ENCODE measurements around the gene ATG5. TPM values are rescaled to one million over a fixed set of nuclear protein-coding genes. Genes with fewer than 3 reads are reported as not detected.

ATG5 gene
- polyA plus RNA-seq, 3 donors: 15.0 to 31.4 (median 29.9) TPM

DNA sequence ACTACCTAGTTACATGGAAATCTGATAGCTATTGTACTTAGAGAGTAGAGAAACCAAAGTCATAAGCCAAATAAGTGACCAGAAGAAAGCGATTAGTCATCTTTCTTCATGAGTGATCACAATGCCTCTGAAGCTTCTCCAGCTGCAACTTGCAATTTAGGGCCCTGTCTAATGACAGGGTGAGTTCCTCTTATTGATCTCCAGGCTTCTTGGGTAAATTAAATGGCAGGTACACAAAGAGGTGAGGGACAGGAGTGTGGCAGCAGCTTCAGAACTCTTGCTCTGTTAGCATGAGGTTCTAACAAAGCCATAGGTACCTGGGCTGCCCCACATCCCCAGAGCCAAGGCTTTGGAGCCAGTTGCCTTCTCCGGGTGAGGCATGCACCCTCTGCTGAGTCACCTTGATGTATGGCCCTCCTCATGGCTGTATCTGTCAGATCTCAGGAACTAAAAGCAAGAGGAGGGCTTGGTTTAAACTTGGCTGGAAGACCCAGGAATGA, 178.7 kb downstream of the ATG5 start:
- no peaks in the 10 kb centered on the region for H3K27me3 Mint-ChIP-seq (ENCODE audit: low read depth in 3 of 3)
- Histone ChIP-seq H3K9ac (ENCODE audit: insufficient read depth, low read length, poor library complexity, severe bottlenecking) (no peak overlapping the region), H3K4me1 (ENCODE audit: control insufficient read depth in 1 of 2, insufficient read depth in 2 of 2, low read length in 2 of 2) (no peaks in the 10 kb centered on the region), H3K36me3 (replicated peaks in 1 of 2; ENCODE audit: control insufficient read depth in 1 of 2, insufficient read depth in 2 of 2, low read length in 2 of 2) (no peaks in the 10 kb centered on the region), H3K27me3 (ENCODE audit: control insufficient read depth in 2 of 2, insufficient read depth in 2 of 2, low read length in 2 of 2) (no peaks in the 10 kb centered on the region), H3K79me2 (ENCODE audit: insufficient read depth, low read length) (no peaks in the 10 kb centered on the region), H3K9me3 (replicated peaks in 1 of 2; ENCODE audit: control insufficient read depth in 1 of 2, insufficient read depth in 1 of 2, low read length in 2 of 2) (no peaks in the 10 kb centered on the region), H3K4me3 (replicated peaks in 1 of 3; ENCODE audit: low read depth in 2 of 3, low read length in 3 of 3) (no peak overlapping the region), H4K20me1 (ENCODE audit: insufficient read depth, low read length) (no peaks in the 10 kb centered on the region), H3K4me2 (replicated peaks; ENCODE audit: extremely low read depth, low read length, poor library complexity, severe bottlenecking) (no peak overlapping the region), H3K27ac (ENCODE audit: low read depth in 1 of 2, low read length in 2 of 2) (no peak overlapping the region), H2AFZ (ENCODE audit: insufficient read depth, low read depth, low read length, poor library complexity, severe bottlenecking) (no peak overlapping the region)
- H3K4me1 Mint-ChIP-seq: peaks cover 4% of the 10 kb centered on the region
- no peak overlapping the region for H3K4me3 Mint-ChIP-seq
- intact Hi-C loops (cut with micrococcal nuclease): no loop called here
- DNase-seq: no peak
- WGBS (ENCODE audit: insufficient coverage): 100% methylated on average over 1 of the region's 2 CpGs
- no peaks in the 10 kb centered on the region for H3K36me3 Mint-ChIP-seq
- TF ChIP-seq, protein P1, sequence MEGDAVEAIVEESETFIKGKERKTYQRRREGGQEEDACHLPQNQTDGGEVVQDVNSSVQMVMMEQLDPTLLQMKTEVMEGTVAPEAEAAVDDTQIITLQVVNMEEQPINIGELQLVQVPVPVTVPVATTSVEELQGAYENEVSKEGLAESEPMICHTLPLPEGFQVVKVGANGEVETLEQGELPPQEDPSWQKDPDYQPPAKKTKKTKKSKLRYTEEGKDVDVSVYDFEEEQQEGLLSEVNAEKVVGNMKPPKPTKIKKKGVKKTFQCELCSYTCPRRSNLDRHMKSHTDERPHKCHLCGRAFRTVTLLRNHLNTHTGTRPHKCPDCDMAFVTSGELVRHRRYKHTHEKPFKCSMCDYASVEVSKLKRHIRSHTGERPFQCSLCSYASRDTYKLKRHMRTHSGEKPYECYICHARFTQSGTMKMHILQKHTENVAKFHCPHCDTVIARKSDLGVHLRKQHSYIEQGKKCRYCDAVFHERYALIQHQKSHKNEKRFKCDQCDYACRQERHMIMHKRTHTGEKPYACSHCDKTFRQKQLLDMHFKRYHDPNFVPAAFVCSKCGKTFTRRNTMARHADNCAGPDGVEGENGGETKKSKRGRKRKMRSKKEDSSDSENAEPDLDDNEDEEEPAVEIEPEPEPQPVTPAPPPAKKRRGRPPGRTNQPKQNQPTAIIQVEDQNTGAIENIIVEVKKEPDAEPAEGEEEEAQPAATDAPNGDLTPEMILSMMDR (IDR thresholded peaks at IDR 0.05): no peak
- no peaks in the 10 kb centered on the region for H3K9me3 Mint-ChIP-seq
- no peak overlapping the region for H3K27ac Mint-ChIP-seq

DNA sequence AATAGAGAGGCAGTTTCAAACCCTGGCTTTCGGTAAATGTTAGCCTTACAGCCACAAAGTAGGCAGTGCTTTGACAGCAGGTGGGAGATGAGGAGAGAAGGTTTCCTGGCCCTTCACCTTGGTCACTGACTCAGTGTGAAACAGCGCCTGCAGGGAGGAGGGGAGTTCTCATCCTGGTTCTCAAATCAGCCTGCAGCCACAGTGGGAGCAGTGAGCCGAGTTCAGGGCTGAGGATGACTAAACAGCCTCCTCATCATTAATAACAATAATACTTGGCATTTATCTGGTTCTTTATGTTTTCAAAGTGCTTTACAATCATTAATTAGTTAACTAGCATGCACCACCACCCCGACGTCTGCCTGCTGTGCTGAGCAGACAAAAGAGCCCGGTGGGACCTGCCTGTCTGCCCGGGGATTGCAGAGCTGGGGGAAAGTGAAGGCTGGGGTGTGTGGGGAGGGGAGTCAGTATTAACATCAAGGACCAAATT, 179.8 kb downstream of the ATG5 start:
- no peak for DNase-seq
- Mint-ChIP-seq H3K36me3 (no peaks in the 10 kb centered on the region), H3K27me3 (ENCODE audit: low read depth in 3 of 3) (no peaks in the 10 kb centered on the region), H3K4me1 (peaks cover 10% of the 10 kb centered on the region), H3K27ac (no peak overlapping the region), H3K9me3 (no peaks in the 10 kb centered on the region), H3K4me3 (no peak overlapping the region)
- TF ChIP-seq, protein P1 (IDR thresholded peaks at IDR 0.05): no peak
- no peaks in the 10 kb centered on the region for H3K27me3 ChIP-seq (ENCODE audit: control insufficient read depth in 2 of 2, insufficient read depth in 2 of 2, low read length in 2 of 2)
- no peaks in the 10 kb centered on the region for H3K36me3 ChIP-seq (replicated peaks in 1 of 2; ENCODE audit: control insufficient read depth in 1 of 2, insufficient read depth in 2 of 2, low read length in 2 of 2)
- no peaks in the 10 kb centered on the region for H3K4me1 ChIP-seq (ENCODE audit: control insufficient read depth in 1 of 2, insufficient read depth in 2 of 2, low read length in 2 of 2)
- H3K9me3 ChIP-seq (replicated peaks in 1 of 2; ENCODE audit: control insufficient read depth in 1 of 2, insufficient read depth in 1 of 2, low read length in 2 of 2): no peaks in the 10 kb centered on the region
- H3K4me2 ChIP-seq (replicated peaks; ENCODE audit: extremely low read depth, low read length, poor library complexity, severe bottlenecking): no peak overlapping the region
- H3K27ac ChIP-seq (ENCODE audit: low read depth in 1 of 2, low read length in 2 of 2): no peak overlapping the region
- no peak overlapping the region for H3K4me3 ChIP-seq (replicated peaks in 1 of 3; ENCODE audit: low read depth in 2 of 3, low read length in 3 of 3)
- no peaks in the 10 kb centered on the region for H3K79me2 ChIP-seq (ENCODE audit: insufficient read depth, low read length)
- 89% methylated on average over 3 of the region's 7 CpGs for WGBS (ENCODE audit: insufficient coverage)
- H2AFZ ChIP-seq (ENCODE audit: insufficient read depth, low read depth, low read length, poor library complexity, severe bottlenecking): no peak overlapping the region
- no peaks in the 10 kb centered on the region for H4K20me1 ChIP-seq (ENCODE audit: insufficient read depth, low read length)
- H3K9ac ChIP-seq (ENCODE audit: insufficient read depth, low read length, poor library complexity, severe bottlenecking): no peak overlapping the region
- intact Hi-C loops (cut with micrococcal nuclease): no loop called here

Measured in CD14-positive monocyte (primary cell).